Uterus (tissue), 4 donors: ENCODE results near the gene ATR. TPM values are rescaled to one million over a fixed set of nuclear protein-coding genes. Genes with fewer than 3 reads are reported as not detected.

Experiments
- small RNA-seq: library from RNA; depleted of rRNA; stranded (forward); fragments of <200 nt; gene quantifications from one replicate; pipeline ENCODE3, GENCODE V24; 2016
- total RNA-seq, 4 donors: library from RNA; depleted of rRNA in 3 of 4; stranded (reverse); fragments of >200 nt in 3 of 4; gene quantifications; one replicate each; pipeline versions ENCODE4 v1.1.0 to v1.2.4, GENCODE V29; 2014 to 2023
- donor health status: DM: yes; HTN: yes; CAD: no.

ATR gene
- total RNA-seq, 4 donors from 2014 or later: 18.4 to 50.5 (median 31.1) TPM

Small RNA genes within 50 kb of the gene (small RNA-seq; reads per million reads assigned to genes)
- gene RNA5SP143 (not detected), gene RNU1-100P (not detected), gene RNU6-1294P (not detected)

Other genes starting within 250 kb of the ATR start
- gene XRN1, start 130.7 kb downstream of the ATR start, total RNA-seq: 10 to 100 TPM; 24.6 to 95.3 (median 59.4) TPM
- 1 to 10 TPM in 3 of 4 donors, under 1 TPM in 1; 0.26 to 4.5 (median 1.8) TPM for gene PLS1, start 17.7 kb upstream of the ATR start, total RNA-seq
- gene TRPC1, start 145.3 kb upstream of the ATR start, total RNA-seq: 100 to 1,000 TPM in 1 of 4 donors, 10 to 100 TPM in 3; 20.5 to 120 (median 53.9) TPM